ENCODE measurements around the gene GPR55.

DNA sequence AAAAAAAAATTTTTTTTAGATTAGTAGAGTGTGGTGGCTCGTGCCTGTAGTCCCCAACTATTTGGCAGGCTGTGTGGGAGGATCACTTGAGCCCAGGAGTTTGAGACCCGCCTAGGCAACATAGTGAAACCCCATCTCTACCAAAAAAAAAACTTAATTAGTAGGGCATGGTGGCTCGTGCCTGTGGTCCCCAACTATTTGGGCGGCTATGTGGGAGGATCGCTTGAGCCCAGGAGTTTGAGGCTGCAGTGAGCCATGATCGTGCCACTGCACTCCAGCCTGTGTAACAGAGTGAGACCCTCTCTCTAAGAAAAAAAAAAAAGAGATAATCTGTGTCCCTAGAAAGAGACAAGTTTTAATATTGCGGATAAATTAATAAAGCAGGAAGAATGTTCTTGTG is 8.8 kb downstream of the GPR55 start:
- TF ChIP-seq, protein P1, sequence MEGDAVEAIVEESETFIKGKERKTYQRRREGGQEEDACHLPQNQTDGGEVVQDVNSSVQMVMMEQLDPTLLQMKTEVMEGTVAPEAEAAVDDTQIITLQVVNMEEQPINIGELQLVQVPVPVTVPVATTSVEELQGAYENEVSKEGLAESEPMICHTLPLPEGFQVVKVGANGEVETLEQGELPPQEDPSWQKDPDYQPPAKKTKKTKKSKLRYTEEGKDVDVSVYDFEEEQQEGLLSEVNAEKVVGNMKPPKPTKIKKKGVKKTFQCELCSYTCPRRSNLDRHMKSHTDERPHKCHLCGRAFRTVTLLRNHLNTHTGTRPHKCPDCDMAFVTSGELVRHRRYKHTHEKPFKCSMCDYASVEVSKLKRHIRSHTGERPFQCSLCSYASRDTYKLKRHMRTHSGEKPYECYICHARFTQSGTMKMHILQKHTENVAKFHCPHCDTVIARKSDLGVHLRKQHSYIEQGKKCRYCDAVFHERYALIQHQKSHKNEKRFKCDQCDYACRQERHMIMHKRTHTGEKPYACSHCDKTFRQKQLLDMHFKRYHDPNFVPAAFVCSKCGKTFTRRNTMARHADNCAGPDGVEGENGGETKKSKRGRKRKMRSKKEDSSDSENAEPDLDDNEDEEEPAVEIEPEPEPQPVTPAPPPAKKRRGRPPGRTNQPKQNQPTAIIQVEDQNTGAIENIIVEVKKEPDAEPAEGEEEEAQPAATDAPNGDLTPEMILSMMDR (IDR thresholded peaks at IDR 0.05) = no peak
- TF ChIP-seq POLR2A (IDR thresholded peaks at IDR 0.05) = no peak
